ENCODE results near the gene MIOS.

The MIOS gene

GRCh38 chr7:7582596-7582995, 15.9 kb downstream of the MIOS start:
- TF ChIP-seq ZNF391 (tag by site-specific recombination; IDR thresholded peaks at IDR 0.05; ENCODE audit: borderline replicate concordance, low read depth) (no peak), ZNF473 (tag by site-specific recombination; IDR thresholded peaks at IDR 0.05) (no peak)
- TF ChIP-seq, protein P1, sequence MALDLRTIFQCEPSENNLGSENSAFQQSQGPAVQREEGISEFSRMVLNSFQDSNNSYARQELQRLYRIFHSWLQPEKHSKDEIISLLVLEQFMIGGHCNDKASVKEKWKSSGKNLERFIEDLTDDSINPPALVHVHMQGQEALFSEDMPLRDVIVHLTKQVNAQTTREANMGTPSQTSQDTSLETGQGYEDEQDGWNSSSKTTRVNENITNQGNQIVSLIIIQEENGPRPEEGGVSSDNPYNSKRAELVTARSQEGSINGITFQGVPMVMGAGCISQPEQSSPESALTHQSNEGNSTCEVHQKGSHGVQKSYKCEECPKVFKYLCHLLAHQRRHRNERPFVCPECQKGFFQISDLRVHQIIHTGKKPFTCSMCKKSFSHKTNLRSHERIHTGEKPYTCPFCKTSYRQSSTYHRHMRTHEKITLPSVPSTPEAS (tag by site-specific recombination; IDR thresholded peaks at IDR 0.05), result no peak
- H3K27ac ChIP-seq (ENCODE audit: extremely low read depth, low read depth, low read length), result no peak overlapping the region
- H3K36me3 ChIP-seq (ENCODE audit: control insufficient read depth in 2 of 2, insufficient read depth in 1 of 2, low read length in 2 of 2), result no peaks in the 10 kb centered on the region; a peak in 2 of 3 replicates
- H3K4me1 ChIP-seq (ENCODE audit: control insufficient read depth, insufficient read depth, low read length), result no peaks in the 10 kb centered on the region
- ChIA-PET POLR2A (no interaction called here), CTCF (interaction anchor here (0.6 kb wide), 1 partner anchor 37 kb away, joined by 4 read pairs; no protein-coding TSS in a partner anchor)
- H3K4me3 ChIP-seq (ENCODE audit: low read depth, low read length), result no peak overlapping the region
- H3K9me3 ChIP-seq (ENCODE audit: control insufficient read depth, insufficient read depth, low read depth, low read length), result no peaks in the 10 kb centered on the region

DNA sequence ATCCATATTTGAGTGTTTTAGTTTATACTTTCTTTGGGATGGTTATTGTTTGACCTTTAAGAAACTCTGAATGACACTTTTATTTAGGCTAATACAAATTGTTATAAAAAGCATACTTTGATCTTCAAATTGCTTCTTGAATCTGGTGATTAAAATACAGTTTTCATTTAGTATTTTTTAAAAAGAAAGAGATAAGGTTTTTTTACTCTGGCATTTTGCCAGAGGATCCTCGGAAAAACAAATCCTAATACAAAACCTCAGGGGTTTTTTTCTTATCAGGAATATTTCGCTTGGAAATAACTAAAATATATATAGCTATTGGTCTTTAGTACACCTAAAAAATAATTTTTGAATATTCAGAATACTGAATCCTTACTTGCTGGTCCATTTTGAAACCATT, 17.0 kb downstream of the MIOS start:
- ChIA-PET POLR2A (no interaction called here), CTCF (no interaction called here)
- Histone ChIP-seq H3K4me1 (ENCODE audit: control insufficient read depth, insufficient read depth, low read length) (no peaks in the 10 kb centered on the region), H3K36me3 (ENCODE audit: control insufficient read depth in 2 of 2, insufficient read depth in 1 of 2, low read length in 2 of 2) (no peaks in the 10 kb centered on the region; a peak in 2 of 3 replicates), H3K9me3 (ENCODE audit: control insufficient read depth, insufficient read depth, low read depth, low read length) (no peaks in the 10 kb centered on the region), H3K4me3 (ENCODE audit: low read depth, low read length) (no peak overlapping the region), H3K27ac (ENCODE audit: extremely low read depth, low read depth, low read length) (no peak overlapping the region)
- TF ChIP-seq ZNF341 (tag by site-specific recombination; IDR thresholded peaks at IDR 0.05; ENCODE audit: low read depth) (no peak), ZNF555 (tag by site-specific recombination; conservative IDR thresholded peaks at IDR 0.05) (no peak), ZXDB (tag by site-specific recombination; IDR thresholded peaks at IDR 0.05) (no peak), ZNF324 (tag by site-specific recombination; IDR thresholded peaks at IDR 0.05) (no peak), ZSCAN16 (tag by site-specific recombination; IDR thresholded peaks at IDR 0.05) (no peak), ZNF549 (tag by site-specific recombination; IDR thresholded peaks at IDR 0.05) (no peak), ZNF473 (tag by site-specific recombination; IDR thresholded peaks at IDR 0.05) (no peak), ZNF2 (tag by site-specific recombination; IDR thresholded peaks at IDR 0.05) (no peak)
- TF ChIP-seq, protein P2, sequence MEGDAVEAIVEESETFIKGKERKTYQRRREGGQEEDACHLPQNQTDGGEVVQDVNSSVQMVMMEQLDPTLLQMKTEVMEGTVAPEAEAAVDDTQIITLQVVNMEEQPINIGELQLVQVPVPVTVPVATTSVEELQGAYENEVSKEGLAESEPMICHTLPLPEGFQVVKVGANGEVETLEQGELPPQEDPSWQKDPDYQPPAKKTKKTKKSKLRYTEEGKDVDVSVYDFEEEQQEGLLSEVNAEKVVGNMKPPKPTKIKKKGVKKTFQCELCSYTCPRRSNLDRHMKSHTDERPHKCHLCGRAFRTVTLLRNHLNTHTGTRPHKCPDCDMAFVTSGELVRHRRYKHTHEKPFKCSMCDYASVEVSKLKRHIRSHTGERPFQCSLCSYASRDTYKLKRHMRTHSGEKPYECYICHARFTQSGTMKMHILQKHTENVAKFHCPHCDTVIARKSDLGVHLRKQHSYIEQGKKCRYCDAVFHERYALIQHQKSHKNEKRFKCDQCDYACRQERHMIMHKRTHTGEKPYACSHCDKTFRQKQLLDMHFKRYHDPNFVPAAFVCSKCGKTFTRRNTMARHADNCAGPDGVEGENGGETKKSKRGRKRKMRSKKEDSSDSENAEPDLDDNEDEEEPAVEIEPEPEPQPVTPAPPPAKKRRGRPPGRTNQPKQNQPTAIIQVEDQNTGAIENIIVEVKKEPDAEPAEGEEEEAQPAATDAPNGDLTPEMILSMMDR (tag by site-specific recombination; IDR thresholded peaks at IDR 0.05), result no peak

- POLR2A ChIA-PET, result no interaction called here
- TF ChIP-seq, protein P3, sequence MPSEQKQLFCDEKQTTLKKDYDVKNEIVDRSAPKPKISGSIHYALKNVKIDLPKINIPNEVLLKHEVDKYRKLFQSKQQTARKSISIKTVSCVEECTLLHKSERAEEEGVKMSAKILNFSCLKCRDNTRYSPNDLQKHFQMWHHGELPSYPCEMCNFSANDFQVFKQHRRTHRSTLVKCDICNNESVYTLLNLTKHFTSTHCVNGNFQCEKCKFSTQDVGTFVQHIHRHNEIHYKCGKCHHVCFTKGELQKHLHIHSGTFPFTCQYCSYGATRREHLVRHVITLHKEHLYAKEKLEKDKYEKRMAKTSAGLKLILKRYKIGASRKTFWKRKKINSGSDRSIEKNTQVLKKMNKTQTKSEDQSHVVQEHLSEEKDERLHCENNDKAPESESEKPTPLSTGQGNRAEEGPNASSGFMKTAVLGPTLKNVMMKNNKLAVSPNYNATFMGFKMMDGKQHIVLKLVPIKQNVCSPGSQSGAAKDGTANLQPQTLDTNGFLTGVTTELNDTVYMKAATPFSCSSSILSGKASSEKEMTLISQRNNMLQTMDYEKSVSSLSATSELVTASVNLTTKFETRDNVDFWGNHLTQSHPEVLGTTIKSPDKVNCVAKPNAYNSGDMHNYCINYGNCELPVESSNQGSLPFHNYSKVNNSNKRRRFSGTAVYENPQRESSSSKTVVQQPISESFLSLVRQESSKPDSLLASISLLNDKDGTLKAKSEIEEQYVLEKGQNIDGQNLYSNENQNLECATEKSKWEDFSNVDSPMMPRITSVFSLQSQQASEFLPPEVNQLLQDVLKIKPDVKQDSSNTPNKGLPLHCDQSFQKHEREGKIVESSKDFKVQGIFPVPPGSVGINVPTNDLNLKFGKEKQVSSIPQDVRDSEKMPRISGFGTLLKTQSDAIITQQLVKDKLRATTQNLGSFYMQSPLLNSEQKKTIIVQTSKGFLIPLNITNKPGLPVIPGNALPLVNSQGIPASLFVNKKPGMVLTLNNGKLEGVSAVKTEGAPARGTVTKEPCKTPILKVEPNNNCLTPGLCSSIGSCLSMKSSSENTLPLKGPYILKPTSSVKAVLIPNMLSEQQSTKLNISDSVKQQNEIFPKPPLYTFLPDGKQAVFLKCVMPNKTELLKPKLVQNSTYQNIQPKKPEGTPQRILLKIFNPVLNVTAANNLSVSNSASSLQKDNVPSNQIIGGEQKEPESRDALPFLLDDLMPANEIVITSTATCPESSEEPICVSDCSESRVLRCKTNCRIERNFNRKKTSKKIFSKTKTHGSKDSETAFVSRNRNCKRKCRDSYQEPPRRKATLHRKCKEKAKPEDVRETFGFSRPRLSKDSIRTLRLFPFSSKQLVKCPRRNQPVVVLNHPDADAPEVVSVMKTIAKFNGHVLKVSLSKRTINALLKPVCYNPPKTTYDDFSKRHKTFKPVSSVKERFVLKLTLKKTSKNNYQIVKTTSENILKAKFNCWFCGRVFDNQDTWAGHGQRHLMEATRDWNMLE (tag by site-specific recombination; conservative IDR thresholded peaks at IDR 0.05; ENCODE audit: low read depth), result no peak
- TF ChIP-seq ZNF473 (tag by site-specific recombination; IDR thresholded peaks at IDR 0.05), result no peak
- no peak for TF ChIP-seq ZNF513 (tag by site-specific recombination; IDR thresholded peaks at IDR 0.05)
- TF ChIP-seq ZNF398 (tag by site-specific recombination; IDR thresholded peaks at IDR 0.05), result no peak
- TF ChIP-seq ZXDB (tag by site-specific recombination; IDR thresholded peaks at IDR 0.05), result no peak
- TF ChIP-seq ZNF501 (tag by site-specific recombination; IDR thresholded peaks at IDR 0.05), result no peak
- no peak for TF ChIP-seq ZNF221 (tag by site-specific recombination; IDR thresholded peaks at IDR 0.05; ENCODE audit: borderline replicate concordance)
- no peak for TF ChIP-seq ZNF530 (tag by site-specific recombination; IDR thresholded peaks at IDR 0.05; ENCODE audit: low read depth)
- TF ChIP-seq ZNF335 (tag by site-specific recombination; conservative IDR thresholded peaks at IDR 0.05), result no peak
- TF ChIP-seq YY1 (tag by site-specific recombination; IDR thresholded peaks at IDR 0.05), result no peak
Measured at GRCh38 chr7:7584653-7585052, 18.0 kb downstream of the MIOS start.

More at GRCh38 chr7:7584653-7585052, 18.0 kb downstream of the MIOS start:
- Histone ChIP-seq H3K27ac (ENCODE audit: extremely low read depth, low read depth, low read length) (no peak overlapping the region), H3K36me3 (ENCODE audit: control insufficient read depth in 2 of 2, insufficient read depth in 1 of 2, low read length in 2 of 2) (peaks cover 0 to under 1% of the 10 kb centered on the region in 2 experiments), H3K9me3 (ENCODE audit: control insufficient read depth, insufficient read depth, low read depth, low read length) (no peaks in the 10 kb centered on the region), H3K4me1 (ENCODE audit: control insufficient read depth, insufficient read depth, low read length) (no peaks in the 10 kb centered on the region), H3K4me3 (ENCODE audit: low read depth, low read length) (no peak overlapping the region)
- CTCF ChIA-PET, result interaction anchor here (0.5 kb wide), 1 partner anchor 1123 kb away, joined by 5 read pairs; no protein-coding TSS in a partner anchor
